MM.1S (cell line): ENCODE results near the gene ASCL1.

Experiments
- CTCF ChIP-seq: fragments of 300-600 bp; sonication (generic); IDR thresholded peaks from 2 replicates; pipeline ENCODE4 v1.5.1; 2016; ENCODE audit warnings: antibody characterized with exemption, low read length, mixed read lengths
- EZH2phosphoT487 ChIP-seq: fragments of 300-600 bp; sonication (generic); IDR thresholded peaks from 2 replicates; pipeline ENCODE4 v1.6.1; 2018; ENCODE audit warnings: antibody characterized with exemption, low read length

DNA sequence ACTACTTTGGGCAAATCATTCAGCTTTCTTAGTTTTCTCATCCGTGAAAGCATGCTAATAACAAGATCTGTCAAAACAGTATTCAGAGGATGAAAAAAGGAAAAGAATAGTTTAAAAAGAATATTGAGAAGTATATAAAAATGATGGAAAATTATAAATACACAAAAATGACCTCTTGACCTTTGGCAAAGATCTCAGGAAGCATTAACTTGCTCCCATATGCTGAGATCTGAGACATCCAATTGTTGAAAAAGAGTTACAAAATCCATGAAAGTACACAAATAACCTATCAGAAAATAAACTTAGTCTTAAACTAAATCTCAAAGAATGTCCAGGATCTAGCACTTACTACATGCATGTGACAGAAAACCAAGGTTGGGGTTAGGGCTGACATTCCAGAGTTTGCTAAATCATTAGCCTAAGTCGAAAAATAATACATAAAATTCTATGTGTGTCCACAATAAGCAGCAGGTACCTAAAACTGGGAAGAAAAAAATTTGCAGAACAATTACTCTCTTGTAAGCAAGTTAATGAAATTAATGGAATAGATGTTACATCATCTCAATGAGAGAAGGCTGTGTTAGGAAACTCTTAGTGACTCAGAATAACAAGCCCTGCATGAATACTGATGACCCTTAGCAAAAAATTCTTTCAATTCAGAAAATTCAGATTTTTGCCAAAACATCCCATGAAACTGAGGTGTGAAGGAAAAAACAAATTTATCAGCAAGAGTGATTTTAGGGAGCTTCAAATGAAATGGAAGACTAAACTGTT is 43.8 kb upstream of the ASCL1 start:
- no peak for TF ChIP-seq CTCF
- no peak for TF ChIP-seq EZH2phosphoT487
